Bone marrow (tissue), 2 donors: Measurements from ENCODE around the gene GARRE1.
"Not testable (repeated sequence)": the region's sequence is repeated elsewhere in the genome, so short reads cannot be mapped to it uniquely, and the experiment has no call there.

Experiments used
- DNase-seq, 2 donors: peaks; one replicate each; lab custom pipeline; 2025; lab: John Stamatoyannopoulos, UW

Gene GARRE1

GRCh38 chr19:34230820-34231219, 23.5 kb upstream of the GARRE1 start:
- DNase-seq: no peak

- no peak for DNase-seq
Observed at GRCh38 chr19:34231439-34231838, 22.9 kb upstream of the GARRE1 start.

DNA sequence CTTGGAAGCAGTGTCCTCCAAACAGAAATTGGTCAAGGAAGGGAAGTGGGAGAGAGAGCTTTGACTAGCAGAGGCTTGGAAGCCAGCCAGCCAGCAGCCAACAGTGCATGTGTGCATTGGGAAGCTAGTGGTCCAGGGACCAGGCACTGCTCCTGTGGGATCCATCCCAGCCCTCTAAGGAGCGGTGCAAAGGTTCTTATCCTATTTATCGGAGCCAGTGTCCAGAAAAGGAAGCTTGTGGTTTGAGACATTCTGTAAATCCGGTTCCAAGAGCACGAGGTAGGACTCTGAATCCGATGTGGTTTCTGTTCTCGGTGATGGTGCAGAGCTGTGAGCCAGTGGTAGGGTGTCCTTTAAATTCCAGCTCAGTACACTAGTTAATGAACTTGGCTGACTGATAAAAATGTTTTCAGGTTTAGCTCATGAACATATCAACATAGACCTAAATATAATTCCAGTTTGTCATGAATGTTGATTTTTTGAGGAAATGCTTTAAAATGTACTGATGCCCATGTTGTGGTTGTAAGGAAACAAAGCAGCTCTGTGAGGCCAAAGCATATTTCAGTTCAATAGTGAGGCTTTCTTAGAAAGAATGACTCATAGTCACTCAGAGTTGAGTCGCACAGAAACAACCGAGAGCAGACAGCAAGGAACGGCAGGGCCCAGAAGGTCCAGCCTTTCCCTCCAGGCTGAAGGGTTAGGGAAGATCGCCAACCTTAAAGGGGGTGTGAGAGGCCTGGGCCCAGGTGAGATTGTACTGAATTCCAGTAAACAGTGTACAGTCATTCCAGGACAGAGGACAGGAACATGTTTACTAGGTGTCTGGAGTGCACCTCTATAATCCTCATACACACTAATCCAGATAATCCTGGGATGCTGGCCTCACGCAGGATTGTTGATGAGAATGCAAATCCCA, 21.5 kb upstream of the GARRE1 start:
- DNase-seq: peak in 1 of 2 donors; percentile 4

DNA sequence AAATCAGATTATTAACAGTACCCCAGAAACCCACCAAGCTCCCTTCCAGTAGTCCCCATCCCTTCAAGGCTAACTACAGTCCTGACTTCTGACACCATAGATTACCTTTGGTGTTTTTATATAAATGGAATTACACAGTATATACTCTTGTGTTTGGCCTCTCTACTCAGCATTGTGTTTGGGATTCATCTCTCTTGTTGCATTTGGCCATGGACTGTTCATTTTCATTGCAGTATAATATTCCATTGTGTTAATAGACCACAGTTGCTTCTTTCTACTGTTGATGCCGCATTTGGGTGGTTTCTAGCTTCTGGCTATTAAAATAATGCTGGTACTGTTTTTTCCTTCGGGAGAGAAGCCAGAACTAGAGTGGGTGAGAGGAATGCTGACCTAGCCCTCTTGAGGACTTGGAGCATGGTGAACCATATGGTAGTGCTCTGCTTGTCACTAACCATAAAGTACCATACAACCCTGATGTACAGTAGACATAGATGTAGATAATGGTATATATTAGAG, 18.9 kb upstream of the GARRE1 start:
- no peak for DNase-seq

DNA sequence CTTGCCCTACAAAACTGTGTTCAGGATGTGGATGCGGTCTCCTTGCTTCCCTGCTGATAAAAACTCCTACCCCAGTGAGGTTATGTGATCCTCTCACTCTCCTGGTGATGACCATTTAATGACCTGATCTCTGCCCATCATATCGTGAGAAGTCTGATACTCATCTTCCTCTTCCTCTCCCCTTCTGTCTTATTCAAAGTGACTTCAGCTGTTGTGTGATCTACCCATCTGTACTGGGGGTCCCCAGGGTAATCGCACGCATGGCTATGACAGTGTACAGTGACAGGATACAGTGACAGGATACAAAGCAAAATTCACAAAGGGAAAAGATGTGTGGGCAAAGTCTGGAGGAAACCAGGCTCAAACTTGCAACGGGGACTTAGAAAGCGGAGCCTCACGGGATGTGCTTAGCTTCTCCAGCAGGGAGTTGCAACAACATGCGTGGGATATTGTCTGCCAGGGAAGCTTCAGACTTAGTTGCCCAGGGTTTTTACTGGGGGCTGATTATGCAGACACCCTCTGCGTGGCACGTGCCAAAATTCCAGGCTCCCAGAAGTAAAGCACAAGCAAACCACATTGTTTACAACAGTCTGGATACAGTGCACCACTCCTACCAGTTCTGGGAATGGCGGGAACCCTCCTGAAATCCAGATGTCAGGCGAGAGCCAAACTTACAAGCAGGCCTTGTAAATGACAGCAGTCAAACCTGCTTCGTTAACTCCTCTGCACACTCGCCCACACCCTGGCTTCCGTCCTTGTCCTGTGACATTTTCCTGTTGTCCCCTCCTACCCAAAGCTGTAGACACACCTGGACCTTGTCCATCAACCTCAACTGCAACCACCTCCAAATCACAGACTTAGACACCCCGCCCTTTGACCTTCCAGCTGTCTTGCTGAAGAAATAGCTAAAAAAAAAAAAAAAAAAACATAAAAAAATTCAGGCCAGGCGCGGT, 18.0 kb upstream of the GARRE1 start:
- DNase-seq: no peak

DNA sequence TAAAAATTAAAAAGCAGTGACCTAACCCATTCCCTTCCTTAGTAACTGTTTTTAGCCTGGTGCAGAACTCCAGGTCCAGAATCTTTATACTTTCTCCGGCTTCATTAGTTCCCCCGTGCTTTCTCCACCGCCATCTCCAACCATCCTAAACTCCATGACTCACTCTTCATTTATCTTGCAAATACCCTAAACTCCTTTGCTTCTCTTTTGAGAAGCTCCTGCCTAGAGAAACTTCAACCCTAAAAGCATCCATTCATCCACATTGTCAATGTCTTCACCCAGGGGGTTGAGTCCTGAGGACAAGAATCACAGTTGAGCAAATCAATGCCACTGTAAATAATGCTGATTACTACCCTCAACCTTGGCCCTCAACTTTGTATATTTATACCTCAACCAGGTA, 17.1 kb upstream of the GARRE1 start:
- no peak for DNase-seq

DNA sequence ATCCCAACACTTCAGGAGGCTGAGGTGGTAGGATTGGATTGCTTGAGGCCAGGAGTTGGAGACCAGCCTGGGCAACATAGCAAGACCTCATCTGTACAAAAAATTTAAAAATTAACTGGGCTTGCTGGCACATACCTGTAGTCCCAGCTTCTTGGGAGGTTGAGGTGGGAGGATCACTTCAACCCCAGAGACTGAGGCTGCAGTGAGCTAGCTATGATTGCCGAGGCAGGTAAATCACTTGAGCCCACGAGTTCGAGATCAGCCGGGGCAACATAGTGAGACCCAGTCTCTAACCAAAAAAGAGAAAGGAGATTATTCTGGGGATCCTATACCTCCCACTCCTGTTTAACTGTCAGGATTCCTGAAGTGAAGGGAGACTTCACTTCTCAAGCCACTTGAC, 16.4 kb upstream of the GARRE1 start:
- no peak for DNase-seq

- DNase-seq: no peak
Observed at GRCh38 chr19:34241513-34242337, 12.6 kb upstream of the GARRE1 start.

- not testable (repeated sequence) for DNase-seq
Observed at GRCh38 chr19:34243138-34243875, 11.0 kb upstream of the GARRE1 start.

DNA sequence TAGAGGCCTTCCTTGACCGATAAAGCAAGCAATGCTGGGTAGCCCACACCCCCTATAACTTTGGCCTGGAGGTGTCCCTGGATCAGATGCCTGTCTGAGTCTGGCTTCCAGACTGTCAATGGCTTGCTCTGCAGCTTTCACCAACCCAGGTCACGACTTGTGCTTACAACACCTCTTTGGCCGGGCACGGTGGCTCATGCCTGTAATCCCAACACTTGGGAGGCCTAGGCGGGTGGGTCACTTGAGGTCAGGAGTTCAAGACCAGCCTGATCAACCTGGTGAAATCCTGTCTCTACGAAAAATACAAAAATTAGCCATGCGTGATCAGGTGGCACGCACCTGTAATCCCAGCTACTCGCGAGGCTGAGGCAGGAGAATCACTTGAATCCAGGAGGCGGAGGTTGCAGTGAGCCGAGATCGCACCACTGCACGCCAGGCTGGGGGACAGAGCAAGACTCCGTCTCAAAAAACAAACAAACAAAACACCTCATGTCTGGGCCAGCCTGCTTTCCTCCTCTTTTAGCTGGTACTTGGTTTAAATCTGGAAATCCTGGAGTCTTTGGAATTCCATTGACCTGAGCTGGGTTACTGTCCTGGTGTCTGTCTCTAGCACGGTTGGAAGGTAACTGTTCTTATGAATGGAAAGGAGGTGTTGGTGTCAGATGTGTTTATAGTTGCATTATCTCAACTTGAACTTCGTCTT, 10.3 kb upstream of the GARRE1 start:
- no peak for DNase-seq

GRCh38 chr19:34244611-34245299, 9.6 kb upstream of the GARRE1 start:
- no peak for DNase-seq

GRCh38 chr19:34246340-34246739, 8.0 kb upstream of the GARRE1 start:
- DNase-seq: no peak

DNA sequence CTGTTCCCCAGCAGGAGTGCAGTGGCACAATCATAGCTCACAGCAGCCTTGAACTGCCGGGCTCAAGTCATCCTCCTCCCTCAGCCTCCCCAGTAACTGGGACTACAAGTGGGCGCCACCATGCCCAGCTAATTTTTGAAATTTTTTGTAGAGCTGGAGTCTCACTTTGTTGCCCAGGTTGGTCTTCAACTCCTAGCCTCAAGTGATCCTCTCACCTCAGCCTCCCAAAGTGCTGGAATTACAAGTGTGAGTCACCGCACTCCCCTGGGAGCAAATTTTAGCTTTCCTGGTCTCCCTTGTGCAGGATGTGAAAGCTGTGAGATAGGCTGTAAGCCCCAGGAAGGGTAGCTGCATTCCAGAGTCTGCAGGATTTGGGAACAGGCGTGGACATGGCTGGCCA, 5.4 kb upstream of the GARRE1 start:
- DNase-seq: no peak

DNA sequence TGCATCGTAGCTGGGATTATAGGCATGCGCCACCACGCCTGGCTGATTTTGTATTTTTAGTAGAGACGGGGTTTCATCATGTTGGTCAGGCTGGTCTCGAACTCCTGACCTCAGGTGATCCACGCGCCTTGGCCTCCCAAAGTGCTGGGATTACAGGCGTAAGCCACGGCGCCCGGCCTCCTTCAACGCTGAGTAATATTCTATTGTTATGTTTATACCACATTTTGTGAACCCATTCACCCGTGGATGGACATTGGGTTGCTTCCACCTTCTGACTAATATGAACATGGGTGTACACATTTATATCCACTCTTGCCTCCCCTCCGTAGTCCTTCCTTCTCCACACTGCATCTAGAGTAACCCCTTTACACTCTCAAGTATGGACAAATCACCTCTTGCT, 1.2 kb upstream of the GARRE1 start:
- not testable (repeated sequence) for DNase-seq

- DNase-seq: not testable (repeated sequence)
Observed at GRCh38 chr19:34253681-34254045, 691 bp upstream of the GARRE1 start.

GRCh38 chr19:34254698-34255432, 511 bp downstream of the GARRE1 start:
- DNase-seq: no peak

- DNase-seq: no peak
Observed at GRCh38 chr19:34255546-34255945, 1.2 kb downstream of the GARRE1 start.

- DNase-seq: no peak
Observed at GRCh38 chr19:34256835-34257558, 2.6 kb downstream of the GARRE1 start.
